ENCODE measurements around the gene SAMD4A.

DNA sequence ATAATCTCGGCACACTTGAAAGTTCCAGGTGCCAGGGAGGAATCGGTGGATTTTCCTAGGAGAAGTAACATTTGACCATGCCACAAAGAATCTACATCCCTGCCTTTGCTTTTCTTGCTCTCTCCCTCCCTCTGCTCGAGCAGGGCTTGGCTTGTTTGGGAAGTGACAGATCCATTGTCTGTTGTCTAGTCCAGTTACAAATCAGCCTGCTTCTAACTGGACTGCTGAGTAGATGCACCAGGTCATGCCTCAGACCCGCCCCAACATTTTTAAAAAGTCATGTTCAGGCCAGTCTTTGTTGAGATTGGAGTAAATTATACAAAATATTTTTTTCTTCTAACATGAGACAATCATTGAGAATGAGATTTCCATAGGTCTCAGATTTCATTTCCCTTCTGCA, 182.3 kb downstream of the SAMD4A start:
- no peak for TF ChIP-seq CTCF (IDR thresholded peaks at IDR 0.05; ENCODE audit: low read length)
- no peak for TF ChIP-seq EZH2 (IDR thresholded peaks at IDR 0.05; ENCODE audit: borderline replicate concordance, low read length)

All from OCI-LY1 (cell line).